Stimulated activated CD8-positive, alpha-beta memory T cell treated with anti-CD3 and anti-CD28 coated beads, Interleukin-4, amount 100 ng/mL, for 4 hours (primary cell): ENCODE results near the gene CDHR5.

Experiments used
- DNase-seq, 2 donors: peaks; one replicate each; pipeline ENCODE4 v3.0.0-alpha.2; 2020; ENCODE audit warnings: low read depth in 2 of 2, low spot score in 1 of 2

The CDHR5 gene

DNA sequence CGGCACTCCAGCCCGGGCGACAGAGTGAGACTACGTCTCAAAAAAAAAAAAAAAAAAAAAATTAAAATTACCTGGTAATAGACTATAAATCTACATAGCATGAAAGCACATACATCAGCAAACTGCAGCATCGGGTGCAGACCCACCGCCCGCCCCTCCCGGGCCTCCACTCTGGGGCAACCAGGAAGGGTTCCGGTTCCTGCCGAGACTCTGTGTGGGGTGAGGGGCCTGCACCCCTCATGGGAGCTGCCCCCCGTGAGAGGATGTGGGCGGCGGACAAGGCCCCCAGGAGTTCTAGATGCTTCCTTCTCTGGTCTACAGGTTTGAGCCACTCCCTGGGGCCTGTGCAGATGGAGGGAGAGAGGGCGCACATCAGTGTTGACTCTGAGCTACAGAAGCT lies 21.5 kb upstream of the CDHR5 start:
- DNase-seq: no peak

DNA sequence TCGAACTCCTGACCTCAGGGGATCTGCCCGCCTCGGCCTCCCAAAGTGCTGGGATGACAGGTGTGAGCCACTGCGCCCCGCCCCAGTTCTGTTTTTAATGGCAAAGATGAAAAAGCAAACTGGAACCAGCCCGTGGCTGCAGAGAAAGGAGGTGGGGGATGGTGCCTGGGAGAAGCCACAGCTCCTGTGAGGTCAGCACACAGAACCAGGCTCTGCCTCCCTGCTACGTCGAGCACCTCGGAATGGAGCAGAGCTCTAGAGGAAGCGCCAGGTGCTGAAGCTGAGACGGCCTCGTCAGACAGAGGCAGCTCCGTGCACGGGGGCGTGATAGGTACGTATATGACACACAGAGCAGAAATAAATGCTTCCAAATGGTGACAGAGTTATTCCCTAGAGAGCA lies 20.8 kb upstream of the CDHR5 start:
- no peak for DNase-seq

DNA sequence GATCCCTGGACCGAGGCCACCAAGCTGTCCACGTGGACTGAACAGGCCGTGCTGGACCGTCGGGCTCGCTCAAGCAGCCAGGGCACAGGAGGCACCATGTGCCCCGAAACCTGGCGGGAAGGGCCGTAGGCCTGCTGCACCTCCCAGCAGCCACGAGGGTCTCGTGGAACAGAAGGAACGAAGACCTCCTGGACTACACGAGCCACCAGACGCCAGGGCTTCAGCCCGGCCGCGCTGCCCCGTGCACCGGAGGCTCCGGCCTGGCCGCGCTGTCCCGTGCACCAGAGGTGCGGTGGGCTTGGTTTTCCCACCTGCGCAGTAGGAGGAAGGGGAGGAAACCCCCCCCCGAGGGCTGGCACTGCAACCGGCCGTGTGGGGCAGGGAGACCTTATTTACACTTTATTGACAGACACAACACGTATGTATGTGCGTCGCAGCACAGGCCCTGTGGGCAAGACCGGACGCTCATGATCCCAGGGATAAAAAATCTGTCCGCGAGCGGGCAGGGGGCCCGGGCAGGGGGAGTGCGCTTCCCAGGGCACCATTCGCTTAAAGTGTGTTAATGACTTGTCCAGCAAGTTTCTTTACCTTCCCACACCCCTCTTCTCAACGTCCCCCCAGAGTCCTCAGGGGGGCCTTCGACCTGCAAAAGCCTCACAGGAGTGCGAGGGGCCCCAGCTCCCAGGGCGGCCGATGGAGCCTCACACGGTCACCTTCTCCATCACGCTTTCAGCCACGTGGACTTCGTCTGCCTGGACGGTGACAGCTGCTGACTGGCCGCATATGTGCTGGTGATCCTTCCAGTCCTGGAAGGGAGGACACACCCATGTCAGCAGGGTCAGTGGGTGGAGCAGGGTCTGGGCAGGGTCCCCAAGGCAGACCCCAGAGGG lies 19.3 kb upstream of the CDHR5 start:
- DNase-seq: no peak

DNA sequence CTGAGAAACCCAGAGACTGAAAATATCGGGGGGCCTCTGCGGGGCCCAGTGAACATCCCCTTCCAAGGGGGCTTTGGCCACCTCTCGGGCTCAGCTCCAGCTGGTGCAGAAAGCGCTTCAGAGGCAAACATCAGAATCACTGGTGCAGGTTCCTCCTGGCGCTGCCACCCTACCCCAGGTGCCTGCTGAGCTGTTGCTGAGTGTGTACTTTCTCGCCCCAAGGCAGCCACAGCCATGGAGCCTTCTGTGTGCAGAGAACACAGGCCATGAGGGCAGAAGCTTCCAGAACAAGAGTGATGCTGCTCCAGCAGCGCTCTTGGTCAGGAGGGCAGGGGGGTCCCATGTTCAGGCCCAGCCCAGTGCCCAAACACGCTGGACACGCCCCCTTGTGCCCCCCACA lies 18.6 kb upstream of the CDHR5 start:
- no peak for DNase-seq

DNA sequence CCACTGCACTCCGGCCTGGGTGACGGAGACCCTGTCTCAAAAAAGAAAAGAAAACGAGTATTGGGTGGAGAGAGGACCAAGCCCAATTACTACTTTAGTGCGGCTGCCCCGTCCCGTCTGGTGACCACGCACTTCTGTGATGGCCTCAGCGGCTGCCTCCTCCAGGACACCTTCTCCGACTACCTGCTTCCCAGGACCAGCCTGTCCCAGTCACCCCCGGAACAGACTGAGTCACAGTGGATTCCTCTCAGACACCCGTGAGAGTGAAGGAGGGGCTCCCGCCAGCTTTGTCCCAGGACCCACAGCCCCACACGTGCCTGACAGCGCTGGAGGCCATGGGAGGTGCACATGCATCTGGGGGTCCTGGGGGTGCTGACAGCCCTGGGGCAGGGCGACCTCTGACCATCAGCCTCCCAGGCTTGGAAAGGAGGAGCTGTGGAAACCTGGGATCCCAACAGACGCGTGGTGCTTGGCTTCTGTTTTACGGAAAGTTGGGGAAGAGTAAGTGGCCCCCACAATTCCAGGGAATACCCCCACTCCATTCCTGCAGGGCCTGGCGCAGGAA lies 17.1 kb upstream of the CDHR5 start:
- DNase-seq: no peak

DNA sequence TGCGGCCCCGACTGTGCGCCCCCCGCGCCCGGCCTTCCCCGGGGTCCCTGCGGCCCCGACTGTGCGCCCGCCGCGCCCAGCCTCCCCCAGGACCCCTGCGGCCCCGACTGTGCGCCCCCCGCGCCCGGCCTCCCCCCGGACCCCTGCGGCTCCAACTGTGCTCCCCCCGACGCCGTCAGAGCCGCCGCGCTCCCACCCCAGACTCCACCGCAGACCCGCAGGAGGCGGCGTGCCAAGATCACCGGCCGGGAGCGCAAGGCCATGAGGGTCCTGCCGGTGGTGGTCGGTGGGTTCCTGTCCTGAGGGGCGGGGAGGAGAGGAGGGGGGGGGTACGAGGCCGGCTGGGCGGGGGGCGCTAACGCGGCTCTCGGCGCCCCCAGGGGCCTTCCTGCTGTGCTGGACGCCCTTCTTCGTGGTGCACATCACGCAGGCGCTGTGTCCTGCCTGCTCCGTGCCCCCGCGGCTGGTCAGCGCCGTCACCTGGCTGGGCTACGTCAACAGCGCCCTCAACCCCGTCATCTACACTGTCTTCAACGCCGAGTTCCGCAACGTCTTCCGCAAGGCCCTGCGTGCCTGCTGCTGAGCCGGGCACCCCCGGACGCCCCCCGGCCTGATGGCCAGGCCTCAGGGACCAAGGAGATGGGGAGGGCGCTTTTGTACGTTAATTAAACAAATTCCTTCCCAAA lies 15.4 kb upstream of the CDHR5 start:
- no peak for DNase-seq

DNA sequence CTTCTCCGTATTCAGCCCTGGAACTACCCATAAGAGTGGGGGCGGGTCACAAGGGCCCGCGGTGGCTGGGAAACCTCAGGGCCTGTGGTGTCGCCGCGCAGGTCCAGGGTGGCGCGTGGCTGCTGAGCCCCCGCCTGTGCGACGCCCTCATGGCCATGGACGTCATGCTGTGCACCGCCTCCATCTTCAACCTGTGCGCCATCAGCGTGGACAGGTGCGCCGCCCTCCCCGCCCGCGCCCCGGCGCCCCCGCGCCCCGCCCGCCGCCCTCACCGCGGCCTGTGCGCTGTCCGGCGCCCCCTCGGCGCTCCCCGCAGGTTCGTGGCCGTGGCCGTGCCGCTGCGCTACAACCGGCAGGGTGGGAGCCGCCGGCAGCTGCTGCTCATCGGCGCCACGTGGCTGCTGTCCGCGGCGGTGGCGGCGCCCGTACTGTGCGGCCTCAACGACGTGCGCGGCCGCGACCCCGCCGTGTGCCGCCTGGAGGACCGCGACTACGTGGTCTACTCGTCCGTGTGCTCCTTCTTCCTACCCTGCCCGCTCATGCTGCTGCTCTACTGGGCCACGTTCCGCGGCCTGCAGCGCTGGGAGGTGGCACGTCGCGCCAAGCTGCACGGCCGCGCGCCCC lies 14.7 kb upstream of the CDHR5 start:
- no peak for DNase-seq

DNA sequence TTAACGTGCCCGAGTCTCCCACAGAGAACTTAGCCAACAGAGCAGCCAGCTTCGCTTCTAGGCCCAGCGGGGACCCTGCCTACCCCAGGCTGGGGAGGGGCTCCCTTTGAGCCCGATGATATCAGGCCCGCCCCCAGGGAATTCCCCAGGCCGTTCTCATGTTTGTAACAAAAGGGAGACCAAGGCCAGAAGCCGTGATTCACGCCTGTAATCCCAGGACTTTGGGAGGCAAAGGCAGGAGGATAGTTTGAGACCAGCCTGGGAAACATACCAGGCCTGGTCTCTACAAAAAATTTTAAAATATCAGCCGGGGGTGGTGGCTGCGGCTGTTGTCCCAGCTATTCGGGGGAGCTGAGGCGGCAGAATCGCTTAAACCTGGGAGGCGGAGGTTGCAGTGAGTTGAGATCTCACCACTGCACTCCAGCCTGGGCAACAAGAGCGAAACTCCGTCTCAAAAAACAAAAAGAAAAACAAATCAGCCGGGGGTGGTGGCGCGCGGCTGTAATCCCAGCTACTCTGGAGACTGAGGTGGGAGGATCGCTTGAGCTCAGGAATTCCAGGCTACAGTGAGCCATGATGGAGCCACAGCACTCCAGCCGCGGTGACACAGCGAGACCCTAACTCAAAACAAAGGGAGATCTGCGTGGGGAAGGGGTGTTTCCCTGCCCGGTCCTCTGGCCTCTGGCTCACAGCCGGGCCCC lies 14.0 kb upstream of the CDHR5 start:
- DNase-seq: no peak

DNA sequence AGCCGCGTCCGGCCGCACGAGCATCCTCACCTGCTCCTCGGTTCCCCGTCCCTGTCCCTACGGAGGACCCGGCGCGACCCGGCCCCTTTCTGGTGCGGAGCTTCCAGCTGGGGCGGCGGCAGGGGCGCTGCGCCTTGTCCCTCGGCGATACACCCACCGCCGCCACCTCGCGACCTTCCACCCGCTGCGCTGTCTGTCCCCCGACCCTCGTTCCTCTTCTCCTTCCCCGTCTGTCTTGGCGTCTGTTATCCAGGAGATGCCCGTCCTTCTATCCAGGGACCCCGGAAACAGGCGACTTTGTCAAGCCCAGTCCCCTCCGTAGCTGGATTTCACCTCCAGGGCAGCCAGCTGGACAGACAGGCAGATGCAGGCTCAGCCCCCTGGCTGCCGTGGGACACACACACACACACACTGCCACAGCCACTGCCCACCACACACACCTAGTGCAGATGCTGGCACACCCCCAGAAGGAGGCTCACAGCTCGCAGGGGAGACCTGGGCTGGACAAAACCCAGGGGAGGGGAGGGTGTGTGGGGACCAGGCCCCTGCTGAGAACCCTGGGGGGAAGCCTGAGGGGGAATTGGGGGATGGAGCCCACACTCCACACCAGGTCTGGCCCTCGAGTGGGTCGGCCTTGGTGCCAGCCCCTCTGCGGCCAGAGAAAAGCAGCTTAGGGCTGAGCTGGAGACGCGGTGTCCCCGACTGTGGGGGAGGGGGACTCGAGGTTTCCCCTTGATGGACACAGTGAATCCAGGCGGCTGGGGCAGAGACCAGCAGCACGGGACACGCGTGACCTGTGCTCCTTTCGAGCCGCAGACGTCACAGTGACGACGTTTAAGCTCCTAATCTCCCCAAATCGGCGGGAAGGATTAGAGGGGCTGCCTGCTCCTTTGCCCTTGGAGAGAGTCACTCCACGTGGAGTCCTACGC lies 13.1 kb upstream of the CDHR5 start:
- DNase-seq: no peak

DNA sequence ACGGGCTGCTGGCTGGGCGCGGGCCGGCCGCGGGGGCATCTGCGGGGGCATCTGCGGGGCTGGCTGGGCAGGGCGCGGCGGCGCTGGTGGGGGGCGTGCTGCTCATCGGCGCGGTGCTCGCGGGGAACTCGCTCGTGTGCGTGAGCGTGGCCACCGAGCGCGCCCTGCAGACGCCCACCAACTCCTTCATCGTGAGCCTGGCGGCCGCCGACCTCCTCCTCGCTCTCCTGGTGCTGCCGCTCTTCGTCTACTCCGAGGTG lies 12.5 kb upstream of the CDHR5 start:
- no peak for DNase-seq

DNA sequence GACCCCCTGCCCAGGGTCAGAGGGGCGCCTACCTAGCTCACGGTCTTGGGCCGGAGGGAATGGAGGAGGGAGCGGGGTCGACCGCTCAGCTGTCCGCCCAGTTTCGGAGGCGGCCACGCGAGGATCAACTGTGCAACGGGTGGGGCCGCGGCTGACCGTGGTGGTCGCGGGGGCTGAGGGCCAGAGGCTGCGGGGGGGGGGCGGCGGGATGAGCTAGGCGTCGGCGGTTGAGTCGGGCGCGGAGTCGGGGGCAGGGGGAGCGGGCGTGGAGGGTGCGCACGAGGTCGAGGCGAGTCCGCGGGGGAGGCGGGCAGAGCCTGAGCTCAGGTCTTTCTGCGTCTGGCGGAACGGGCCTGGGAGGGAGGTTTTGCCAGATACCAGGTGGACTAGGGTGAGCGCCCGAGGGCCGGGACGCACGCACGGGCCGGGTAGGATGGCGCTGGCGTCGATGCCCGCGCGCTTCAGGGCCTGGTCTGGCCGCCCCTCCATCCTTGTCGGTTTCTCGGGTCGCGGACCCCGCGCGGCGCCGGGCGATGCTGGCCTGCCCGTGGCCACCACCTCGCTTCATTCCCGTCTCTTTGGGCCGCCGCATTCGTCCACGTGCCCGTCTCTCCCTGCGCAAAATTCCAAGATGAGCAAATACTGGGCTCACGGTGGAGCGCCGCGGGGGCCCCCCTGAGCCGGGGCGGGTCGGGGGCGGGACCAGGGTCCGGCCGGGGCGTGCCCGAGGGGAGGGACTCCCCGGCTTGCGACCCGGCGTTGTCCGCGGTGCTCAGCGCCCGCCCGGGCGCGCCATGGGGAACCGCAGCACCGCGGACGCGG lies 12.0 kb upstream of the CDHR5 start, which contains the start of gene DRD4:
DRD4 (plus strand) TSS at position 759 of the 822 bp plus-strand sequence; CDS start at position 795, 36 bp downstream.
- DNase-seq: no peak

DNA sequence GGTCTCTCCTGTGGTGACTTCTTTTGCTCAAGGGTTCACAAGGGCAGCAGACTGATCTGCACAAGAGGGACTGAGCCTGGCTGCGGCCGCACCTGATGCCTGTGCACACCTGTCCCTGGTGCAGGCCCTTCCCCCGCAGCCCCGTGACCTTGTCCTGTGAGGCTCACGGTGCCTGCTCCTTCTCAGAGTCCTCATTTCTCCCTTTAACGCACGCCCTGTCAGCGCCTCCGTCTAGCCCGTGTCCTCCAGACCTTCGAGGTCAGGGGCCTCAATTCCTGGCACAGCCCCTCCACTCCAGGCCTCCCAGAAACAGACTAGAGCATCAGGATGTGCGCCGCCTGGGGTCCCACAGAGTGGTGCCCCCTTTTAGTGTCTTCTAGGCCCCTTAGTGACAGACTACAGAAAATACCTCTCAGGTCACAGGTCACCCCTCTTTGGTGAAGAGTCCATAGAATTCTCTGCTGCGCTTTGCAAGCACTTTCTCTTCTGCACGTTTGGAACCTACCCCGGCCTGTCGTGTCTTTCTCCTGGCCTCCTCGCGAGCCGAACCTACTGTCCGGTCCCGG lies 11.3 kb upstream of the CDHR5 start:
- DNase-seq: no peak

DNA sequence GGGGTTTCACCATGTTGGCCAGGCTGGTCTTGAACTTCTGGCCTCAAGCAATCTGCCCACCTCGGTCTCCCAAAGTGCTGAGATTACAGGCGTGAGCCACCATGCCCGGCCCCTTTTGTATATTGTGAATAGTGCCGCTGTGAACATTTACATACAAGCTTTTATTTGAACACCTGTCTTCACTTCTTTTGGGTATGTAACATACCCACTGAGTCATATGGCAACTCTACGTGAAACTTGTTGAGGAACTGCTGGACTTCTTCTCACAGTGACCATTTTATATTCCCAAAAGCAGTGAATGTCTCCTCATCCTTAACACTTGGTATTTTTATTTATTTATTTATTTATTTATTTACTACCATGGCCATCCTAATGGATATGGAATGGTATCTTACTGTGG lies 6.1 kb upstream of the CDHR5 start:
- no peak for DNase-seq

DNA sequence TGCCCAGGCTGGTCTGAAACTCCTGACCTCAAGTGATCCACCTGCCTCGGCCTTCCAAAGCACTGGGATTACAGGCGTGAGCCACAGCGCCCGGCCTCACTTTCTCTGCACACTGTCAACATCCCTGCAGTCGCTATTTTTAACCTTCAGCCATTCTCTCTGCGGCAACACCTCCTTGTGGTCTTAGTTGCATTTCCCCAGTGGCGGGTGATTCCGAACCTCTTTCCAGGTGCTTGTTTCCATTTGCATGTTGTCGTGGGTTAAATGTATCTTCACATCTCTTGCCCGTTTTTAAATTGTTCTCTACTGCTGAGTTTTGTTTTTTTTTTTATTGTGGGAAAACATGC lies 4.5 kb upstream of the CDHR5 start:
- DNase-seq: no peak

DNA sequence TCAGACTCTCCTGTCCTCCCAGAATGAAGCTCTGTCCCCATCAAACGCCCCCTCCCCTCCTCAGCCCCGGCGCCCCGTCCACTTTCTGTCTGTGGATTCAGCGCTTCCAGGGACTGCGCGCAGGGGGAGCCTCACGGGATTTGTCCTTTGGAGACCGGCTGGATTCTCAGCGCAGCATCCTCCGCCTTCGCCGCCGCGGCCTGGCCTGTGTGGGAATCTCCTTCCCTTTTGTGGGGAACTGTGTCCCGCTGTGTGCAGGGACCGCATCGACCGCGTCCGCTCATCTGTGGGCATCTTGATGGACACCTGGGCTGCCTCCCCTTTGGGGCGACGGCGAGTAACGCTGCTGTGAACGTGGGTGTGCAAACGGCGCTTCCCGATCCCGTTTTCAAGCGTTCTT lies 3.3 kb upstream of the CDHR5 start:
- no peak for DNase-seq

DNA sequence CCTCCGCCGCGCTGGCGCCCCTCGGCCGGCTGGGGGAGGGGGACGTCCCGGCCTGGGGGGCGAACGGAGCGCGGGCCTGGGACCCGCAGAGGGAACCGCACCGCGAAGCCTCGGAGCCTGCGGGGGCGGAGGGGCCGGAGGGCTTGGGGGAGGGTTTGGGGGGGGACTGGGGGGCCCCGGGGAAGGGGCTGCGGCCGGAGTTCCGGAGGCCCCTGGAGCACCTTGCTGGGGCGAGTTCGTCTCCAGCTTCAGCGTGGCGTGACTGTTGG lies 2.5 kb upstream of the CDHR5 start:
- DNase-seq: no peak

DNA sequence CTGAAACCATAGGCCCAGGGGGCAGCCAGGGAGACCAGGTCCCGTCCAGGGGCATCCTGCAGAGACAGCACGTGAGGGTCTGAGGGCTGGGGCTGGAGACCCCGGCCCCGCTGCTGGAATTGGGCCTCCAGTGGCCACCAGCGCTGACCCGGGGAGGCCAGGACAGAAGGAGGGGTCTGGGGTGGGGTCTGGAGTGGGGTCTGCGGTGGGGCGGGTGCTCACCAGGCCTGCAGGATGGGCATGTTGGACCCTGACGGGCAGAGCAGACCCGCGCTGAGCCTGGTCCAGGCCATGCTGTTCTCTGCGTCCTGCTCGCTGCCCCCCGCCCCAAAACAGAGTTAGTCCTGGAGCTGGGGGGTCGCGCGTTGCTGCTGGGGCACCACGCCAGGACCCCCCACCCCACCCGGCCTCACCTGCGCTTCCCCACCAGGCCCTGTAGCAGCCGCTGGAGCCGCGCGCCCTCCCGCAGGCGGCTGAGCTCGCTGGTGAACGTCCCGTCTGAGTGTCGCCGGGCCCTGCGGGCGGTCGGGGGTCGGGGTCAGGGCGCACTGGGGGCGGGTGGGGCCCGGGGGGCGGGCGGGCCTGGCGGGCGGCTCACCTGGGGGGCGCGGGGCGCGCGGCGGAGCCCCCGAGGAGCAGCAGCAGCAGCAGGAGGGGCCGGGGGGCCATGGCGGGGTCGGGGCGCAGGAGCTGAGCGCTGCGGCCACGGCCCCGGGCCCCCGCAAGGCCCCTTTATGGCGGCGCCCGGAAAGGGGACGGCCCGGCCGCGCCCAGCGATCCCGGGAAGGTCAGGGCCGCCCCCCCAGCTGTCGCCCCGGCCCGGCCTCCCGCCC lies 1.9 kb upstream of the CDHR5 start, which contains the start of gene SCT:
SCT (minus strand) TSS at position 707 of the 833 bp plus-strand sequence; CDS start at position 669, 38 bp downstream.
- no peak for DNase-seq

DNA sequence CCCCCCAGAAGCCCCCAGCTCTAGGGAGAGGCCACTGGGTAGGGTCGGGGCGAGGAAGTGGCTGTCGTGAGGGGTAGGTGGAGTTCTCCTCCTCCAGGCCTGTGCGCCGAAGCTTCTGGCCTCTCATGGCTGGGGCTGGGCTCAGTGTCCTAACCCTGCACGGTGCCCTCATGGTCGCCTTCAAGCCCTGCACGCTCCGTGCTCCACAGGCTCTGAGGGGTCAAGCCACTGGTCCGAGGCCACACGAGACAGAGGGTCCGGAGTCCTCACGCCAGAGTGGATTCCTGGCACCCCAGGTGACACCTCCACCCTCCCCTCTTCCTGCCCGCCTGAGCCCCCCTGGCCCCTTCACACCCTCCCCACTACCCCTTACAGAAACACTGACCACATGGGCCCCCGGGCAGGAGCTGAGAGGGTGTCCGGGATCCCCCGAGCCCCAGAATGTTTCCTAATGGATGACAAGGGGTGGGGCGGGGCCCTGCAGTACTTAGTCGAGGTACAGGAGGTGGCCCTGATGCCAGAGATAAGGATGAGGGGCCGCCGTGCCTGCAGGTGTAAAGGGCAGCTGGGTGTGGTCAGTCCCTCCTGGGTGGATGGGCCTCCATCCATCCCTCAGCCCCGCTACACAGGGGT lies 997 bp upstream of the CDHR5 start:
- no peak for DNase-seq
